HepG2 (cell line): ENCODE data around the gene SOWAHA. TPM values are rescaled to one million over a fixed set of nuclear protein-coding genes. Genes with fewer than 3 reads are reported as not detected.

Experiments used
- ADNP ChIP-seq: sonication (generic); formaldehyde crosslinking; IDR thresholded peaks from 2 replicates; pipeline ENCODE4 v1.4.0; 2020; ENCODE audit warnings: missing genetic modification reagents
- AKAP8 ChIP-seq: sonication (generic); formaldehyde crosslinking; IDR thresholded peaks from 2 replicates; pipeline ENCODE4 v1.5.1; 2020; ENCODE audit warnings: mild to moderate bottlenecking, missing genetic modification reagents
- ARNTL ChIP-seq: sonication (generic); formaldehyde crosslinking; IDR thresholded peaks from 2 replicates; pipeline ENCODE4 v1.4.0; 2020; ENCODE audit warnings: mild to moderate bottlenecking, missing genetic modification reagents
- CCAR2 ChIP-seq: fragments of 200-400 bp; formaldehyde crosslinking; optimal IDR thresholded peaks from 2 replicates; pipeline ENCODE3; 2018; ENCODE audit warnings: low read depth, mild to moderate bottlenecking, low read length, moderate library complexity
- FOSL2 ChIP-seq: sonication (generic); formaldehyde crosslinking; IDR thresholded peaks from 2 replicates; pipeline ENCODE4 v1.4.0; 2020; ENCODE audit warnings: missing genetic modification reagents
- HNRNPUL1 ChIP-seq: fragments of 200-400 bp; formaldehyde crosslinking; IDR thresholded peaks from 2 replicates; pipeline ENCODE4 v1.6.1; 2017; ENCODE audit warnings: low read depth, mild to moderate bottlenecking, low read length, moderate library complexity
- MBNL3 ChIP-seq: fragments of 250-450 bp; sonication (Bioruptor Pico); conservative IDR thresholded peaks from 2 replicates; pipeline ENCODE4 v1.8.0; 2022; ENCODE audit warnings: mild to moderate bottlenecking, inconsistent platforms
- MED1 ChIP-seq: sonication (generic); formaldehyde crosslinking; IDR thresholded peaks from 2 replicates; pipeline ENCODE4 v1.4.0; 2020; ENCODE audit warnings: missing genetic modification reagents
- MEIS2 ChIP-seq: sonication (generic); formaldehyde crosslinking; IDR thresholded peaks from 2 replicates; pipeline ENCODE4 v1.9.0; 2021; ENCODE audit warnings: mild to moderate bottlenecking, missing genetic modification reagents
- NAIF1 ChIP-seq: sonication (generic); formaldehyde crosslinking; IDR thresholded peaks from 2 replicates; pipeline ENCODE4 v1.5.0; 2020; ENCODE audit warnings: mild to moderate bottlenecking, missing genetic modification reagents, borderline replicate concordance
- NFE2L1 ChIP-seq: sonication (generic); formaldehyde crosslinking; IDR thresholded peaks from 2 replicates; pipeline ENCODE4 v1.4.0; 2020; ENCODE audit warnings: missing genetic modification reagents, mild to moderate bottlenecking, borderline replicate concordance
- NR2F6 ChIP-seq, 2 experiments: IDR thresholded peaks; 2 replicates each; pipeline ENCODE4 v1.6.1; 2016; ENCODE audit warnings: antibody characterized with exemption in 1 of 2, mild to moderate bottlenecking in 1 of 2
- PHF21A ChIP-seq: sonication (generic); formaldehyde crosslinking; IDR thresholded peaks from 2 replicates; pipeline ENCODE4 v1.5.0; 2020; ENCODE audit warnings: mild to moderate bottlenecking, missing genetic modification reagents
- RFXAP ChIP-seq: sonication (generic); formaldehyde crosslinking; IDR thresholded peaks from 2 replicates; pipeline ENCODE4 v1.4.0; 2020; ENCODE audit warnings: missing genetic modification reagents, borderline replicate concordance
- SP140L ChIP-seq: sonication (generic); formaldehyde crosslinking; IDR thresholded peaks from 2 replicates; pipeline ENCODE4 v1.4.0; 2020; ENCODE audit warnings: missing genetic modification reagents, borderline replicate concordance
- ZBTB1 ChIP-seq: sonication (generic); formaldehyde crosslinking; IDR thresholded peaks from 2 replicates; pipeline ENCODE4 v1.4.0; 2020; ENCODE audit warnings: missing genetic modification reagents, borderline replicate concordance
- ZNF256 ChIP-seq: sonication (generic); formaldehyde crosslinking; conservative IDR thresholded peaks from 2 replicates; pipeline ENCODE4 v1.4.0; 2020; ENCODE audit warnings: missing genetic modification reagents
- ZNF766 ChIP-seq: sonication (generic); formaldehyde crosslinking; IDR thresholded peaks from 2 replicates; pipeline ENCODE4 v1.5.0; 2020; ENCODE audit warnings: missing genetic modification reagents, borderline replicate concordance
- ZSCAN20 ChIP-seq: sonication (generic); formaldehyde crosslinking; IDR thresholded peaks from 2 replicates; pipeline ENCODE4 v1.4.0; 2020; ENCODE audit warnings: missing genetic modification reagents, mild to moderate bottlenecking, borderline replicate concordance
- polyA plus RNA-seq, 8 experiments: library from polyadenylated mRNA; depleted of rRNA in 3 of 8; stranded (reverse) in 7 of 8; unstranded in 1 of 8; fragments of >200 nt; fragmentation: Illumina TruSeq in 4 of 8; extraction: Trizol in 4 of 8; gene quantifications; 2 replicates each; pipeline versions ENCODE4 v1.2.1 to v1.2.3, GENCODE V29; 2011 to 2016; ENCODE audit warnings: low read depth in 4 of 8, missing spikeins in 1 of 8, mixed read lengths in 1 of 8; ENCODE audit not compliant: insufficient read depth in 1 of 8
- total RNA-seq, 5 experiments: library from RNA; depleted of rRNA; stranded (reverse); fragments of >200 nt; fragmentation: Illumina TruSeq; extraction: Trizol; gene quantifications; 2 replicates each; pipeline ENCODE4 v1.2.3, GENCODE V29; 2016; ENCODE audit warnings: low read depth in 1 of 5
- TF ChIP-seq, protein P1 (sequence below): sonication (generic); formaldehyde crosslinking; IDR thresholded peaks from 2 replicates; pipeline ENCODE4 v1.4.0; 2020; ENCODE audit warnings: mild to moderate bottlenecking, missing genetic modification reagents, borderline replicate concordance
- TF ChIP-seq, protein P2 (sequence below): sonication (generic); formaldehyde crosslinking; IDR thresholded peaks from 2 replicates; pipeline ENCODE4 v1.5.0; 2020; ENCODE audit warnings: missing genetic modification reagents, mild to moderate bottlenecking, borderline replicate concordance
- TF ChIP-seq, protein P3 (sequence below): sonication (generic); formaldehyde crosslinking; conservative IDR thresholded peaks from 2 replicates; pipeline ENCODE4 v1.4.0; 2020; ENCODE audit warnings: mild to moderate bottlenecking, missing genetic modification reagents, moderate library complexity
- TF ChIP-seq, protein P4 (sequence below): sonication (generic); formaldehyde crosslinking; IDR thresholded peaks from 2 replicates; pipeline ENCODE4 v1.4.0; 2020; ENCODE audit warnings: low read depth, mild to moderate bottlenecking, missing genetic modification reagents

SOWAHA gene
- total and polyA plus RNA-seq, 2 of the 13 experiments (the other 11 are each of a cell fraction or from before 2014, with no cell fraction given) = 0.95 to 1.9 TPM

DNA sequence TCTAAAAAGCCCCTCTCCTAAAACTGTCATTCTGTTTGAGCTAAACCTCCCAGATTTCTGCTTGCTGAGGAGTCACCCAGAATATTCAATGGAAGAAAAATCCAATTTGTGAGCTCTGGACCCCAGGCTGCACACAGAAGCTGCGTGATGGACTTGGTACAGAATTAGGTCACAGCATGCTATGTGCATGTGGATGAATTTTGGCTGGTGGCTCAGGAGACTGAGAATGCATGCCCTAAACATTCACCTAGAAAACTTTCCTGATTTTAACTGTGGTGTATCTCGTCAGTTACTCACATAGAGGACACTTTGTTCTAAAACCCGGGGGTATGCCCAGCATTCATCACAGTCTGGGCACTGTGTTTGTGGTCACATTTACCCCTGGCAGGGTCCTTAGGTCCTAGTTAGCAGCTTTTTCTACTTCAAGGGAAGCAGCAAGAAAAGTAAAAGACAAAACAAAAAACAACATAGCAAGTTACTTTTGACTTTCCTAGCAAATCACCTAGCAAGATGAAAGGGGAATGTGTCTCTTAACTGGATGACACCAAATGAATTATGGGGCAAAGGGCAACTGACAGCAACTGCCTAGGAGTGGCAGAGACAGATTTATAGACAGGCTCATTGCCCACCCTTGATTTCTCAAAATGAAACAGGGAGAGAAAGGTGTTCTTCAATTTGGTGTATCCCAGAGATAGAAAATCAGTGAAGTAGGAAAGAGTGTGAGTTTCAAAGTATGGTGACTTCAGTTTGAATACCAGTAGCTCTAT is 25.6 kb downstream of the SOWAHA start (continued):
- TF ChIP-seq FOSL2 (CRISPR knock-in tag) (peak; percentile 19; the same call in 1 of the 2 replicates), ZNF766 (CRISPR knock-in tag) (no peak), HNRNPUL1 (no peak), SP140L (CRISPR knock-in tag) (no peak), ZSCAN20 (CRISPR knock-in tag) (no peak), NFE2L1 (CRISPR knock-in tag) (no peak), ZNF256 (no peak), MED1 (peak; percentile 83), MEIS2 (CRISPR knock-in tag) (no peak), ARNTL (CRISPR knock-in tag) (no peak), NR2F6 (IDR thresholded peaks at IDR 0.05) (peak; percentile 40; the same call in 1 of the 2 replicates), NR2F6 (CRISPR knock-in tag; IDR thresholded peaks at IDR 0.05) (no peak), PHF21A (CRISPR knock-in tag) (0 out of 2 replicates have a peak, but pooled peaks have one; percentile 5), CCAR2 (no peak), MBNL3 (CRISPR knock-in tag) (no peak), ZBTB1 (CRISPR knock-in tag) (no peak), NAIF1 (no peak), ADNP (CRISPR knock-in tag) (no peak), RFXAP (CRISPR knock-in tag) (no peak), AKAP8 (CRISPR knock-in tag) (no peak)
- TF ChIP-seq, protein P1, sequence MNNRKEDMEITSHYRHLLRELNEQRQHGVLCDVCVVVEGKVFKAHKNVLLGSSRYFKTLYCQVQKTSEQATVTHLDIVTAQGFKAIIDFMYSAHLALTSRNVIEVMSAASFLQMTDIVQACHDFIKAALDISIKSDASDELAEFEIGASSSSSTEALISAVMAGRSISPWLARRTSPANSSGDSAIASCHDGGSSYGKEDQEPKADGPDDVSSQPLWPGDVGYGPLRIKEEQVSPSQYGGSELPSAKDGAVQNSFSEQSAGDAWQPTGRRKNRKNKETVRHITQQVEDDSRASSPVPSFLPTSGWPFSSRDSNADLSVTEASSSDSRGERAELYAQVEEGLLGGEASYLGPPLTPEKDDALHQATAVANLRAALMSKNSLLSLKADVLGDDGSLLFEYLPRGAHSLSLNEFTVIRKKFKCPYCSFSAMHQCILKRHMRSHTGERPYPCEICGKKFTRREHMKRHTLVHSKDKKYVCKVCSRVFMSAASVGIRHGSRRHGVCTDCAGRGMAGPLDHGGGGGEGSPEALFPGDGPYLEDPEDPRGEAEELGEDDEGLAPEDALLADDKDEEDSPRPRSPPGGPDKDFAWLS = no peak
- TF ChIP-seq, protein P2, sequence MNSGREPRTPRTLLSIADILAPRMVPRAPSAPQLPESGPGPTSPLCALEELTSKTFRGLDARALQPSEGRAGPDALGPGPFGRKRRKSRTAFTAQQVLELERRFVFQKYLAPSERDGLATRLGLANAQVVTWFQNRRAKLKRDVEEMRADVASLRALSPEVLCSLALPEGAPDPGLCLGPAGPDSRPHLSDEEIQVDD (CRISPR knock-in tag) = no peak
- TF ChIP-seq, protein P3, sequence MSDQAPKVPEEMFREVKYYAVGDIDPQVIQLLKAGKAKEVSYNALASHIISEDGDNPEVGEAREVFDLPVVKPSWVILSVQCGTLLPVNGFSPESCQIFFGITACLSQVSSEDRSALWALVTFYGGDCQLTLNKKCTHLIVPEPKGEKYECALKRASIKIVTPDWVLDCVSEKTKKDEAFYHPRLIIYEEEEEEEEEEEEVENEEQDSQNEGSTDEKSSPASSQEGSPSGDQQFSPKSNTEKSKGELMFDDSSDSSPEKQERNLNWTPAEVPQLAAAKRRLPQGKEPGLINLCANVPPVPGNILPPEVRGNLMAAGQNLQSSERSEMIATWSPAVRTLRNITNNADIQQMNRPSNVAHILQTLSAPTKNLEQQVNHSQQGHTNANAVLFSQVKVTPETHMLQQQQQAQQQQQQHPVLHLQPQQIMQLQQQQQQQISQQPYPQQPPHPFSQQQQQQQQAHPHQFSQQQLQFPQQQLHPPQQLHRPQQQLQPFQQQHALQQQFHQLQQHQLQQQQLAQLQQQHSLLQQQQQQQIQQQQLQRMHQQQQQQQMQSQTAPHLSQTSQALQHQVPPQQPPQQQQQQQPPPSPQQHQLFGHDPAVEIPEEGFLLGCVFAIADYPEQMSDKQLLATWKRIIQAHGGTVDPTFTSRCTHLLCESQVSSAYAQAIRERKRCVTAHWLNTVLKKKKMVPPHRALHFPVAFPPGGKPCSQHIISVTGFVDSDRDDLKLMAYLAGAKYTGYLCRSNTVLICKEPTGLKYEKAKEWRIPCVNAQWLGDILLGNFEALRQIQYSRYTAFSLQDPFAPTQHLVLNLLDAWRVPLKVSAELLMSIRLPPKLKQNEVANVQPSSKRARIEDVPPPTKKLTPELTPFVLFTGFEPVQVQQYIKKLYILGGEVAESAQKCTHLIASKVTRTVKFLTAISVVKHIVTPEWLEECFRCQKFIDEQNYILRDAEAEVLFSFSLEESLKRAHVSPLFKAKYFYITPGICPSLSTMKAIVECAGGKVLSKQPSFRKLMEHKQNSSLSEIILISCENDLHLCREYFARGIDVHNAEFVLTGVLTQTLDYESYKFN = peak; percentile 20; the same call in 1 of the 2 replicates
- TF ChIP-seq, protein P4, sequence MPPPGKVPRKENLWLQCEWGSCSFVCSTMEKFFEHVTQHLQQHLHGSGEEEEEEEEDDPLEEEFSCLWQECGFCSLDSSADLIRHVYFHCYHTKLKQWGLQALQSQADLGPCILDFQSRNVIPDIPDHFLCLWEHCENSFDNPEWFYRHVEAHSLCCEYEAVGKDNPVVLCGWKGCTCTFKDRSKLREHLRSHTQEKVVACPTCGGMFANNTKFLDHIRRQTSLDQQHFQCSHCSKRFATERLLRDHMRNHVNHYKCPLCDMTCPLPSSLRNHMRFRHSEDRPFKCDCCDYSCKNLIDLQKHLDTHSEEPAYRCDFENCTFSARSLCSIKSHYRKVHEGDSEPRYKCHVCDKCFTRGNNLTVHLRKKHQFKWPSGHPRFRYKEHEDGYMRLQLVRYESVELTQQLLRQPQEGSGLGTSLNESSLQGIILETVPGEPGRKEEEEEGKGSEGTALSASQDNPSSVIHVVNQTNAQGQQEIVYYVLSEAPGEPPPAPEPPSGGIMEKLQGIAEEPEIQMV = no peak
